HepG2 (cell line): Measurements from ENCODE around the gene HOXD12. TPM values are rescaled to one million over a fixed set of nuclear protein-coding genes. Genes with fewer than 3 reads are reported as not detected.

Experiments
- ATAC-seq: fragments of 200-7000 bp; cut with Tn5 transposase; 3 replicates; pipeline ENCODE4 v1.9.1; 2020; ENCODE audit warnings: mild to moderate bottlenecking, moderate library complexity
- BruUV-seq: library from RNA; stranded (reverse); fragments of 400-500 nt; replicated peaks from 2 replicates; lab custom pipeline; 2021; lab: Mats Ljungman, UMichigan
- CTCF ChIA-PET: fragments of 300-600 bp; formaldehyde crosslinking; extraction: SDS; loops from one replicate; lab custom pipeline; 2021; ENCODE audit warnings: low total read pairs, inconsistent platforms, low intra/inter-chr PET ratio; lab: Yijun Ruan, JAX
- POLR2A ChIA-PET: fragments of 350-600 bp; sonication (Branson Sonifier 250); formaldehyde crosslinking; loops from one replicate; lab custom pipeline; 2020; ENCODE audit warnings: antibody characterized with exemption, inconsistent platforms; lab: Yijun Ruan, JAX
- DNase-seq: peaks from one replicate; pipeline ENCODE4 v3.0.0-alpha.2; 2015; ENCODE audit warnings: low spot score
- FAIRE-seq: peaks from 3 replicates; lab custom pipeline; 2011; peaks lifted over from hg19 to GRCh38; lab: Jason Lieb, UNC
- H2AFZ ChIP-seq: one replicate; pipeline ENCODE4 v1.6.1; 2011; ENCODE audit warnings: low read length, inconsistent platforms
- H3K27ac ChIP-seq: fragments of 300-600 bp; 3 replicates; pipeline ENCODE4 v1.8.0; 2011; ENCODE audit warnings: mixed run types, mild to moderate bottlenecking, mixed read lengths, low read length, inconsistent platforms; ENCODE audit not compliant: insufficient read depth; ENCODE audit errors: extremely low read length
- H3K27me3 ChIP-seq, 2 experiments: fragments of 200-600 bp in 1 of 2; 2 replicates in 1 of 2; 3 replicates in 1 of 2; pipeline versions ENCODE4 v1.6.0 to v1.8.0; 2011; ENCODE audit warnings: low read length in 2 of 2, mild to moderate bottlenecking in 2 of 2, moderate library complexity in 2 of 2, inconsistent platforms in 1 of 2; ENCODE audit not compliant: insufficient read depth in 2 of 2, control insufficient read depth in 1 of 2
- H3K36me3 ChIP-seq, 2 experiments: fragments of 200-600 bp in 1 of 2; replicated peaks in 1 of 2; 2 replicates in 1 of 2; 3 replicates in 1 of 2; pipeline versions ENCODE4 v1.5.1 to v1.8.0; 2011; ENCODE audit warnings: low read length in 2 of 2, inconsistent platforms in 1 of 2; ENCODE audit not compliant: insufficient read depth in 2 of 2, control insufficient read depth in 1 of 2
- H3K4me1 ChIP-seq: 2 replicates; pipeline ENCODE4 v1.5.1; 2012; ENCODE audit warnings: low read length, inconsistent platforms; ENCODE audit not compliant: insufficient read depth
- H3K4me2 ChIP-seq: 2 replicates; pipeline ENCODE4 v1.6.0; 2011; ENCODE audit warnings: low read depth, low read length, inconsistent platforms
- H3K4me3 ChIP-seq, 3 experiments: fragments of 200-600 bp in 1 of 3; sonication (generic), shearing (Covaris generic) in 1 of 3; replicated peaks in 1 of 3; 2 replicates each; pipeline ENCODE4 v1.5.1; 2011 to 2016; ENCODE audit warnings: low read length in 3 of 3, inconsistent platforms in 2 of 3, low read depth in 2 of 3, mild to moderate bottlenecking in 2 of 3, control low read depth in 1 of 3, mixed read lengths in 1 of 3; ENCODE audit not compliant: insufficient read depth in 1 of 3
- H3K79me2 ChIP-seq: one replicate; pipeline ENCODE4 v1.6.1; 2011; ENCODE audit warnings: low read length, inconsistent platforms; ENCODE audit not compliant: insufficient read depth
- H3K9ac ChIP-seq: 2 replicates; pipeline ENCODE4 v1.6.0; 2011; ENCODE audit warnings: mild to moderate bottlenecking, low read depth, low read length, inconsistent platforms; ENCODE audit not compliant: insufficient read depth
- H3K9me3 ChIP-seq: 2 replicates; pipeline ENCODE4 v1.5.1; 2012; ENCODE audit warnings: mild to moderate bottlenecking, low read length
- H4K20me1 ChIP-seq: 2 replicates; pipeline ENCODE4 v1.6.0; 2011; ENCODE audit warnings: inconsistent platforms, mild to moderate bottlenecking, low read length, moderate library complexity; ENCODE audit not compliant: insufficient read depth
- EZH2 ChIP-seq: conservative IDR thresholded peaks from 2 replicates; pipeline ENCODE4 v1.6.1; 2012; ENCODE audit warnings: mild to moderate bottlenecking, low read depth, low read length, moderate library complexity
- MAFK ChIP-seq, 2 experiments: IDR thresholded peaks in 1 of 2; conservative IDR thresholded peaks in 1 of 2; 2 replicates each; pipeline ENCODE4 v1.6.1; 2011; ENCODE audit warnings: improper control_type of control experiment in 2 of 2, low read length in 2 of 2
- TRIM24 ChIP-seq: sonication (generic); formaldehyde crosslinking; IDR thresholded peaks from 2 replicates; pipeline ENCODE4 v1.8.0; 2022; ENCODE audit warnings: mild to moderate bottlenecking, missing genetic modification reagents
- ZBTB2 ChIP-seq: sonication (generic); formaldehyde crosslinking; IDR thresholded peaks from 2 replicates; pipeline ENCODE4 v1.8.0; 2022; ENCODE audit warnings: low read depth, missing genetic modification reagents
- ZNF788 ChIP-seq: sonication (generic); formaldehyde crosslinking; IDR thresholded peaks from 2 replicates; pipeline ENCODE4 v1.5.0; 2020; ENCODE audit warnings: mild to moderate bottlenecking, missing genetic modification reagents, borderline replicate concordance
- WGBS: methylation state at CpG from one replicate; pipeline ENCODE4 v1.1.6; 2017; ENCODE audit warnings: low lambda C conversion rate; 5-methylcytosine and 5-hydroxymethylcytosine counted together
- in situ Hi-C: cut with HindIII; loops from 2 replicates; pipeline ENCODE4 v1.10.0; 2017; ENCODE audit warnings: low pct_unique_long_range_greater_than_20kb; ENCODE audit not compliant: extremely low pct_ligation_motif_present
- intact Hi-C: fragments of 100-400 bp; cut with micrococcal nuclease; formaldehyde crosslinking; loops from one replicate; pipeline ENCODE4 v1.10.0; 2022; ENCODE audit not compliant: unreplicated experiment
- polyA plus RNA-seq, 8 experiments: library from polyadenylated mRNA; depleted of rRNA in 3 of 8; stranded (reverse) in 7 of 8; unstranded in 1 of 8; fragments of >200 nt; fragmentation: Illumina TruSeq in 4 of 8; extraction: Trizol in 4 of 8; gene quantifications; 2 replicates each; pipeline versions ENCODE4 v1.2.1 to v1.2.3, GENCODE V29; 2011 to 2016; ENCODE audit warnings: low read depth in 4 of 8, missing spikeins in 1 of 8, mixed read lengths in 1 of 8; ENCODE audit not compliant: insufficient read depth in 1 of 8
- total RNA-seq, 5 experiments: library from RNA; depleted of rRNA; stranded (reverse); fragments of >200 nt; fragmentation: Illumina TruSeq; extraction: Trizol; gene quantifications; 2 replicates each; pipeline ENCODE4 v1.2.3, GENCODE V29; 2016; ENCODE audit warnings: low read depth in 1 of 5

The HOXD12 gene
- total and polyA plus RNA-seq, 2 of the 13 experiments (the other 11 are each of a cell fraction or from before 2014, with no cell fraction given): not detected

GRCh38 chr2:176123411-176124109 is 24.0 kb downstream of the HOXD12 start:
- H3K4me1 ChIP-seq: no peaks in the 10 kb centered on the region
- H3K9ac ChIP-seq: no peak overlapping the region
- no peak for DNase-seq
- H3K36me3 ChIP-seq: no peaks in the 10 kb centered on the region
- H3K27me3 ChIP-seq: peaks cover 20 to 92% of the 10 kb centered on the region in 2 experiments
- in situ Hi-C loops: no loop called here
- H3K9me3 ChIP-seq: no peaks in the 10 kb centered on the region
- H3K79me2 ChIP-seq: no peaks in the 10 kb centered on the region
- no peak for ATAC-seq
- POLR2A ChIA-PET: no interaction called here
- TF ChIP-seq EZH2: peak; percentile 96
- TF ChIP-seq ZBTB2: no peak
- no peak overlapping the region for H2AFZ ChIP-seq
- no peaks in the 10 kb centered on the region; the same call in 1 of the 2 replicates for H4K20me1 ChIP-seq
- no peak overlapping the region for H3K27ac ChIP-seq
- H3K4me3 ChIP-seq: no peak overlapping the region
- H3K4me2 ChIP-seq: no peak overlapping the region
- 15% methylated on average over 38 of the region's 40 CpGs for WGBS
- FAIRE-seq: no peak
- intact Hi-C loops: no loop called here
- BruUV-seq: no TSS peak
- CTCF ChIA-PET: no interaction called here

- Histone ChIP-seq H3K4me1 (no peaks in the 10 kb centered on the region), H3K9ac (no peak overlapping the region), H4K20me1 (no peaks in the 10 kb centered on the region; the same call in 1 of the 2 replicates), H3K4me2 (no peak overlapping the region), H2AFZ (no peak overlapping the region), H3K4me3 (no peak overlapping the region), H3K9me3 (no peaks in the 10 kb centered on the region), H3K27ac (no peak overlapping the region), H3K79me2 (no peaks in the 10 kb centered on the region), H3K36me3 (no peaks in the 10 kb centered on the region), H3K27me3 (peaks cover 20 to 93% of the 10 kb centered on the region in 2 experiments)
- ATAC-seq (no peak), DNase-seq (no peak), FAIRE-seq (no peak)
- in situ Hi-C loops: no loop called here
- 15% methylated on average over 25 of the region's 34 CpGs for WGBS
- POLR2A ChIA-PET: no interaction called here
- no peak for TF ChIP-seq ZNF788 (CRISPR knock-in tag)
- TF ChIP-seq MAFK (conservative IDR thresholded peaks at IDR 0.05 in 1 of 2, IDR thresholded peaks at IDR 0.05 in 1 of 2; ENCODE audit: low read length in 2 of 2): peak; percentile 42 to 45; a peak in 3 of 4 replicates
- no peak for TF ChIP-seq TRIM24
- intact Hi-C loops: no loop called here
- BruUV-seq: no TSS peak
- CTCF ChIA-PET: no interaction called here
Observed at GRCh38 chr2:176124110-176124946, 24.7 kb downstream of the HOXD12 start.
